Trophoblast cell (in vitro differentiated cells and primary cell): Measurements from ENCODE around the gene CXCL3.

Experiments used
- DNase-seq, 2 donors: peaks; one replicate each; pipeline ENCODE4 v3.0.0-alpha.2; 2016
- H2AFZ ChIP-seq: 2 replicates; pipeline ENCODE4 v1.6.1; 2013; ENCODE audit warnings: low read length, moderate library complexity, mild to moderate bottlenecking; ENCODE audit not compliant: insufficient read depth, poor library complexity
- H2AK5ac ChIP-seq: 2 replicates; pipeline ENCODE4 v1.6.1; 2013; ENCODE audit warnings: mild to moderate bottlenecking, low read length
- H2BK120ac ChIP-seq: 2 replicates; pipeline ENCODE4 v1.6.1; 2013; ENCODE audit warnings: low read length, mild to moderate bottlenecking, moderate library complexity; ENCODE audit not compliant: insufficient read depth, poor library complexity
- H2BK12ac ChIP-seq: 2 replicates; pipeline ENCODE4 v1.6.1; 2013; ENCODE audit warnings: mild to moderate bottlenecking, low read length, moderate library complexity
- H2BK5ac ChIP-seq: 2 replicates; pipeline ENCODE4 v1.6.1; 2013; ENCODE audit warnings: low read length, low read depth, moderate library complexity, mild to moderate bottlenecking; ENCODE audit not compliant: poor library complexity
- H3K14ac ChIP-seq: 2 replicates; pipeline ENCODE4 v1.6.1; 2013; ENCODE audit warnings: mild to moderate bottlenecking, low read length
- H3K18ac ChIP-seq: 2 replicates; pipeline ENCODE4 v1.6.1; 2013; ENCODE audit warnings: mild to moderate bottlenecking, low read length
- H3K23ac ChIP-seq: 2 replicates; pipeline ENCODE4 v1.6.1; 2013; ENCODE audit warnings: low read length
- H3K27ac ChIP-seq: 2 replicates; pipeline ENCODE4 v1.5.1; 2013; ENCODE audit warnings: low read depth, mild to moderate bottlenecking, inconsistent platforms, low read length, moderate library complexity
- H3K27me3 ChIP-seq: 2 replicates; pipeline ENCODE4 v1.6.1; 2013; ENCODE audit warnings: inconsistent platforms, mild to moderate bottlenecking, low read length, moderate library complexity; ENCODE audit not compliant: insufficient read depth
- H3K36me3 ChIP-seq, 2 experiments: 1 replicate in 1 of 2; 2 replicates in 1 of 2; pipeline ENCODE4 v1.6.1; 2013; ENCODE audit warnings: low read length in 2 of 2, mild to moderate bottlenecking in 2 of 2, moderate library complexity in 1 of 2; ENCODE audit not compliant: insufficient read depth in 2 of 2, control insufficient read depth in 1 of 2
- H3K4ac ChIP-seq: 2 replicates; pipeline ENCODE4 v1.6.1; 2013; ENCODE audit warnings: low read depth, mild to moderate bottlenecking, low read length, moderate library complexity
- H3K4me1 ChIP-seq, 2 experiments: 1 replicate in 1 of 2; 2 replicates in 1 of 2; pipeline ENCODE4 v1.6.1; 2013; ENCODE audit warnings: low read length in 2 of 2, mild to moderate bottlenecking in 2 of 2, moderate library complexity in 1 of 2; ENCODE audit not compliant: insufficient read depth in 2 of 2, control insufficient read depth in 1 of 2
- H3K4me2 ChIP-seq: 2 replicates; pipeline ENCODE4 v1.6.1; 2013; ENCODE audit warnings: inconsistent platforms, mild to moderate bottlenecking, low read length, moderate library complexity
- H3K4me3 ChIP-seq: 2 replicates; pipeline ENCODE4 v1.5.1; 2013; ENCODE audit warnings: mild to moderate bottlenecking, low read depth, low read length, inconsistent platforms
- H3K79me1 ChIP-seq: one replicate; pipeline ENCODE4 v1.6.1; 2013; ENCODE audit warnings: low read length
- H3K79me2 ChIP-seq: 2 replicates; pipeline ENCODE4 v1.6.1; 2013; ENCODE audit warnings: low read length, mild to moderate bottlenecking; ENCODE audit not compliant: control insufficient read depth, insufficient read depth, poor library complexity
- H3K9ac ChIP-seq: 2 replicates; pipeline ENCODE4 v1.6.1; 2013; ENCODE audit warnings: mild to moderate bottlenecking, low read length
- H3K9me3 ChIP-seq: 2 replicates; pipeline ENCODE4 v1.6.1; 2013; ENCODE audit warnings: low read depth, mild to moderate bottlenecking, control low read depth, inconsistent platforms, low read length; ENCODE audit not compliant: insufficient read depth
- H4K12ac ChIP-seq: 2 replicates; pipeline ENCODE4 v1.6.1; 2013; ENCODE audit warnings: low read depth, mild to moderate bottlenecking, low read length, moderate library complexity
- H4K8ac ChIP-seq: 2 replicates; pipeline ENCODE4 v1.6.1; 2013; ENCODE audit warnings: low read depth, mild to moderate bottlenecking, low read length, moderate library complexity
- H4K91ac ChIP-seq: one replicate; pipeline ENCODE4 v1.6.1; 2013; ENCODE audit warnings: low read depth, mild to moderate bottlenecking, low read length, moderate library complexity
- WGBS: extraction: QIAGEN DNeasy Blood & Tissue Kit; methylation state at CpG from one replicate; pipeline ENCODE4 v1.1.7; 2013; ENCODE audit warnings: missing lambda C conversion rate; ENCODE audit not compliant: insufficient read length, insufficient coverage; ENCODE audit errors: extremely low coverage; 5-methylcytosine and 5-hydroxymethylcytosine counted together

Gene CXCL3

GRCh38 chr4:74004668-74005067, 33.8 kb downstream of the CXCL3 start:
- H3K79me1 ChIP-seq: no peaks in the 10 kb centered on the region
- H4K12ac ChIP-seq: no peak overlapping the region
- H2AK5ac ChIP-seq: no peak overlapping the region
- no peak overlapping the region for H2BK12ac ChIP-seq
- no peaks in the 10 kb centered on the region for H3K9me3 ChIP-seq
- H3K79me2 ChIP-seq: no peaks in the 10 kb centered on the region
- H3K4ac ChIP-seq: no peak overlapping the region
- H3K18ac ChIP-seq: no peak overlapping the region
- no peak overlapping the region for H3K4me2 ChIP-seq
- H3K27me3 ChIP-seq: no peaks in the 10 kb centered on the region
- H4K91ac ChIP-seq: no peak overlapping the region
- H3K4me1 ChIP-seq: no peaks in the 10 kb centered on the region
- no CpG with 5 or more reads among the region's 4 CpGs for WGBS
- no peak overlapping the region for H4K8ac ChIP-seq
- no peak overlapping the region for H2BK120ac ChIP-seq
- no peak overlapping the region for H2AFZ ChIP-seq
- H3K4me3 ChIP-seq: no peak overlapping the region
- no peaks in the 10 kb centered on the region for H3K36me3 ChIP-seq
- no peak overlapping the region for H3K23ac ChIP-seq
- no peak overlapping the region for H3K27ac ChIP-seq
- no peak overlapping the region for H2BK5ac ChIP-seq
- H3K14ac ChIP-seq: no peak overlapping the region
- H3K9ac ChIP-seq: no peak overlapping the region
- no peak for DNase-seq

GRCh38 chr4:74000301-74000700, 38.2 kb downstream of the CXCL3 start:
- H2AK5ac ChIP-seq: no peak overlapping the region
- H3K36me3 ChIP-seq: no peaks in the 10 kb centered on the region
- H4K91ac ChIP-seq: no peak overlapping the region
- no peak overlapping the region for H4K12ac ChIP-seq
- H3K4ac ChIP-seq: no peak overlapping the region
- H3K79me1 ChIP-seq: no peaks in the 10 kb centered on the region
- no CpG with 5 or more reads among the region's 6 CpGs for WGBS
- no peak for DNase-seq
- no peak overlapping the region for H3K23ac ChIP-seq
- no peak overlapping the region for H2BK5ac ChIP-seq
- no peak overlapping the region for H2BK120ac ChIP-seq
- H3K27ac ChIP-seq: no peak overlapping the region
- no peaks in the 10 kb centered on the region for H3K9me3 ChIP-seq
- H2AFZ ChIP-seq: no peak overlapping the region
- H3K4me1 ChIP-seq: peaks cover 0 to 8% of the 10 kb centered on the region in 2 experiments
- H3K79me2 ChIP-seq: no peaks in the 10 kb centered on the region
- H3K9ac ChIP-seq: no peak overlapping the region
- H3K27me3 ChIP-seq: no peaks in the 10 kb centered on the region
- H2BK12ac ChIP-seq: no peak overlapping the region
- H3K4me3 ChIP-seq: no peak overlapping the region
- H3K4me2 ChIP-seq: no peak overlapping the region
- H3K18ac ChIP-seq: no peak overlapping the region
- no peak overlapping the region for H4K8ac ChIP-seq
- no peak overlapping the region for H3K14ac ChIP-seq

- H3K79me1 ChIP-seq: no peaks in the 10 kb centered on the region
- no peak within 1 kb of the TSS for H4K91ac ChIP-seq
- no CpG with 5 or more reads among the region's 46 CpGs for WGBS
- H3K14ac ChIP-seq: no peak within 1 kb of the TSS
- no peak within 1 kb of the TSS for H3K4ac ChIP-seq
- no peaks in the 10 kb centered on the region for H3K79me2 ChIP-seq
- H4K12ac ChIP-seq: no peak within 1 kb of the TSS
- no peak within 1 kb of the TSS for H2BK5ac ChIP-seq
- peak within 1 kb of the TSS; percentile 30 for H2AFZ ChIP-seq
- no peak within 1 kb of the TSS for H3K23ac ChIP-seq
- no peak within 1 kb of the TSS for H2BK12ac ChIP-seq
- no peaks in the 10 kb centered on the region for H3K36me3 ChIP-seq
- no peak within 1 kb of the TSS for H2BK120ac ChIP-seq
- no peak within 1 kb of the TSS for H3K27ac ChIP-seq
- peaks cover 0 to 8% of the 10 kb centered on the region in 2 experiments for H3K4me1 ChIP-seq
- H3K18ac ChIP-seq: no peak within 1 kb of the TSS
- no peaks in the 10 kb centered on the region for H3K27me3 ChIP-seq
- no peak for DNase-seq
- H3K4me2 ChIP-seq: peak within 1 kb of the TSS; percentile 78
- H2AK5ac ChIP-seq: no peak within 1 kb of the TSS
- H3K9ac ChIP-seq: no peak within 1 kb of the TSS
- no peaks in the 10 kb centered on the region for H3K9me3 ChIP-seq
- H3K4me3 ChIP-seq: peak within 1 kb of the TSS; percentile 4
- no peak within 1 kb of the TSS for H4K8ac ChIP-seq
These were observed 40.2 kb downstream of the CXCL3 start, which contains the start of gene CXCL5 for GRCh38 chr4:73998040-73999011. TSS of gene CXCL5 (minus strand) at chr4:73998677. CDS start at chr4:73998581, 96 bp downstream.

GRCh38 chr4:73992050-73992449, 46.4 kb downstream of the CXCL3 start:
- Histone ChIP-seq H3K4me3 (no peak overlapping the region), H2BK120ac (no peak overlapping the region), H3K27ac (no peak overlapping the region), H3K79me1 (no peaks in the 10 kb centered on the region), H3K79me2 (no peaks in the 10 kb centered on the region), H4K91ac (no peak overlapping the region), H3K9ac (no peak overlapping the region), H3K14ac (no peak overlapping the region), H2AFZ (no peak overlapping the region), H3K9me3 (peaks cover 2% of the 10 kb centered on the region), H3K4me2 (no peak overlapping the region), H3K36me3 (no peaks in the 10 kb centered on the region), H2BK12ac (no peak overlapping the region), H3K4ac (no peak overlapping the region), H3K4me1 (no peaks in the 10 kb centered on the region), H2AK5ac (no peak overlapping the region), H2BK5ac (no peak overlapping the region), H4K8ac (no peak overlapping the region), H3K18ac (no peak overlapping the region), H3K27me3 (no peaks in the 10 kb centered on the region), H3K23ac (no peak overlapping the region), H4K12ac (no peak overlapping the region)
- WGBS: no CpG with 5 or more reads among the region's 1 CpG
- no peak for DNase-seq
